GM18861 (cell line): ENCODE results near the gene FOXS1.

Experiments used
- ATAC-seq: cut with Tn5 transposase; IDR thresholded peaks from one replicate; pipeline ENCODE4 v1.9.1; 2021; ENCODE audit not compliant: unreplicated experiment

FOXS1 gene

GRCh38 chr20:31797364-31797763 is 48.0 kb downstream of the FOXS1 start:
- no peak for ATAC-seq
